OCI-LY3 (cell line): ENCODE data around the gene GSDME.

Source experiments
- H2AFZ ChIP-seq: fragments of 200-600, 300-600 bp; shearing (Covaris generic); 2 replicates; pipeline ENCODE4 v1.6.0; 2014; ENCODE audit warnings: antibody characterized with exemption, low read depth, low read length
- H3K27ac ChIP-seq: fragments of 200-600, 300-600 bp; sonication (generic); 2 replicates; pipeline ENCODE4 v1.5.1; 2014; ENCODE audit warnings: mild to moderate bottlenecking, low read length, moderate library complexity, mixed read lengths
- H3K27me3 ChIP-seq: fragments of 200-600, 300-600 bp; sonication (generic); 2 replicates; pipeline ENCODE4 v1.6.1; 2014; ENCODE audit warnings: low read depth, low read length, mixed read lengths
- H3K36me3 ChIP-seq: fragments of 200-600, 300-600 bp; sonication (generic); replicated peaks from 2 replicates; pipeline ENCODE3; 2014; ENCODE audit warnings: low read depth, low read length, mixed read lengths
- H3K4me1 ChIP-seq: fragments of 300-600, 200-600 bp; sonication (generic); 2 replicates; pipeline ENCODE4 v1.6.1; 2014; ENCODE audit warnings: low read length, mixed read lengths
- H3K4me2 ChIP-seq: fragments of 200-600, 300-600 bp; sonication (generic); 2 replicates; pipeline ENCODE4 v1.6.1; 2014; ENCODE audit warnings: low read length, mixed read lengths
- H3K4me3 ChIP-seq: fragments of 300-600, 200-600 bp; sonication (generic); 2 replicates; pipeline ENCODE4 v1.5.1; 2014; ENCODE audit warnings: antibody characterized with exemption, mild to moderate bottlenecking, low read length, moderate library complexity
- H3K79me2 ChIP-seq: fragments of 300-600, 200-600 bp; shearing (Covaris generic); 2 replicates; pipeline ENCODE4 v1.6.1; 2014; ENCODE audit warnings: mild to moderate bottlenecking, low read length, mixed read lengths
- H3K9ac ChIP-seq: fragments of 300-600, 200-600 bp; shearing (Covaris generic); 2 replicates; pipeline ENCODE4 v1.6.0; 2014; ENCODE audit warnings: mild to moderate bottlenecking, low read length, moderate library complexity
- H3K9me3 ChIP-seq: fragments of 200-600, 300-600 bp; shearing (Covaris generic); 2 replicates; pipeline ENCODE4 v1.6.1; 2014; ENCODE audit warnings: low read length, mixed read lengths; ENCODE audit not compliant: insufficient read depth
- H4K20me1 ChIP-seq: fragments of 200-600, 300-600 bp; sonication (generic); 2 replicates; pipeline ENCODE4 v1.6.1; 2016; ENCODE audit warnings: low read length, mixed read lengths; ENCODE audit not compliant: insufficient read depth
- CTCF ChIP-seq: fragments of 200-600, 300-600 bp; sonication (generic); IDR thresholded peaks from 2 replicates; pipeline ENCODE4 v1.5.1; 2014; ENCODE audit warnings: antibody characterized with exemption, low read length, low read depth
- EZH2phosphoT487 ChIP-seq: fragments of 200-600 bp; shearing (Covaris generic); IDR thresholded peaks from 2 replicates; pipeline ENCODE4 v1.6.1; 2018; ENCODE audit warnings: antibody characterized with exemption, mixed run types, low read depth

Gene GSDME

GRCh38 chr7:24653316-24654085, 103.8 kb downstream of the GSDME start:
- no peaks in the 10 kb centered on the region for H3K4me1 ChIP-seq
- no peak overlapping the region for H2AFZ ChIP-seq
- H3K79me2 ChIP-seq = no peaks in the 10 kb centered on the region
- H3K9me3 ChIP-seq = no peaks in the 10 kb centered on the region
- no peaks in the 10 kb centered on the region for H4K20me1 ChIP-seq
- H3K4me2 ChIP-seq = no peak overlapping the region
- no peak for TF ChIP-seq EZH2phosphoT487
- TF ChIP-seq CTCF = no peak
- no peak overlapping the region for H3K9ac ChIP-seq
- H3K27me3 ChIP-seq = no peaks in the 10 kb centered on the region
- H3K27ac ChIP-seq = no peak overlapping the region
- no peaks in the 10 kb centered on the region for H3K36me3 ChIP-seq
- H3K4me3 ChIP-seq = no peak overlapping the region

GRCh38 chr7:24652251-24652939, 104.9 kb downstream of the GSDME start:
- Histone ChIP-seq H2AFZ (no peak overlapping the region), H4K20me1 (no peaks in the 10 kb centered on the region), H3K36me3 (no peaks in the 10 kb centered on the region), H3K27ac (no peak overlapping the region), H3K4me3 (no peak overlapping the region), H3K79me2 (no peaks in the 10 kb centered on the region), H3K9ac (no peak overlapping the region), H3K27me3 (no peaks in the 10 kb centered on the region), H3K4me1 (no peaks in the 10 kb centered on the region), H3K4me2 (no peak overlapping the region), H3K9me3 (no peaks in the 10 kb centered on the region)
- TF ChIP-seq EZH2phosphoT487 = no peak
- no peak for TF ChIP-seq CTCF
